ENCODE results near the gene ZNF483.
"Not testable (repeated sequence)": the region's sequence is repeated elsewhere in the genome, so short reads cannot be mapped to it uniquely, and the experiment has no call there.

Gene ZNF483

GRCh38 chr9:111548623-111549022 lies 23.6 kb downstream of the ZNF483 start:
- DNase-seq = no peak

- DNase-seq = not testable (repeated sequence)
These were observed 30.4 kb downstream of the ZNF483 start for GRCh38 chr9:111555425-111555824.

- peak; percentile 32 for DNase-seq
These were observed 34.1 kb downstream of the ZNF483 start for GRCh38 chr9:111559000-111559610.

GRCh38 chr9:111561165-111561719 lies 36.3 kb downstream of the ZNF483 start:
- no peak for DNase-seq

GRCh38 chr9:111566234-111566633 lies 41.3 kb downstream of the ZNF483 start:
- no peak for DNase-seq

- not testable (repeated sequence) for DNase-seq
These were observed 43.1 kb downstream of the ZNF483 start for GRCh38 chr9:111568127-111568526.

- DNase-seq = peak; percentile 88
These were observed 48.1 kb downstream of the ZNF483 start for GRCh38 chr9:111572950-111573604.

- DNase-seq = peak; percentile 32
These were observed 57.9 kb downstream of the ZNF483 start for GRCh38 chr9:111582888-111583287.

GRCh38 chr9:111586378-111586777 lies 61.4 kb downstream of the ZNF483 start:
- no peak for DNase-seq

GRCh38 chr9:111588846-111589245 lies 63.9 kb downstream of the ZNF483 start:
- DNase-seq = no peak

GRCh38 chr9:111597852-111598732 lies 73.1 kb downstream of the ZNF483 start:
- peak; percentile 63 for DNase-seq

GRCh38 chr9:111598733-111599091 lies 73.7 kb downstream of the ZNF483 start:
- DNase-seq = peak; percentile 42

- peak; percentile 90 for DNase-seq
These were observed 74.3 kb downstream of the ZNF483 start, which contains the start of gene PTGR1 for GRCh38 chr9:111599092-111599954. Gene PTGR1 (minus strand): TSS chr9:111599647. CDS start chr9:111597422, 2,225 bp downstream.

GRCh38 chr9:111599955-111600343 lies 75.0 kb downstream of the ZNF483 start:
- no peak for DNase-seq

- DNase-seq = peak; percentile 45
These were observed 76.4 kb downstream of the ZNF483 start for GRCh38 chr9:111601237-111602018.

GRCh38 chr9:111603041-111603440 lies 78.1 kb downstream of the ZNF483 start:
- no peak for DNase-seq

GRCh38 chr9:111604054-111604615 lies 79.2 kb downstream of the ZNF483 start:
- no peak for DNase-seq

- no peak for DNase-seq
These were observed 80.1 kb downstream of the ZNF483 start for GRCh38 chr9:111605041-111605559.

GRCh38 chr9:111610149-111610548 lies 85.2 kb downstream of the ZNF483 start:
- DNase-seq = no peak

- DNase-seq = no peak
These were observed 85.9 kb downstream of the ZNF483 start for GRCh38 chr9:111610845-111611244.
